ENCODE measurements around the gene TSPOAP1.

DNA sequence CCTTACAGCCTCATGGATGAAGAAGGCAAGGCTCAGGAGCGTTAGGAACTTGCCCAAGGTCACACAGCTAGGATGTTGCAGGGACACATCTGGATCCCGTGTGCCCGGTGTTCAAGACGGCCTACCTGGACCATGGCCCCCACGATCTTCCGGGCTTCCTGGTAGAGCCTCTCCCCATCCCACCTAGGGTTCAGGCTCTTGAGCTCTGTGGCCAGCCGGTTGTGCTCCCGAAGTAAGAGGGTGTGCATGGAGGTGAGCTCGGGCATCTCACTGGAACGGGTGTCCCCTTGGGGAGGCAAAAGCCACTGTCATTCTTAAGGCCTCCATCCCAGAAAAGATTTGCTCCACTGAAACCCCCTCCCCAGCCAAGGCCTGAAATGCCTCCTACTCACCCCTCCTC lies 53.2 kb downstream of the TSPOAP1 start:
- TF ChIP-seq, protein P1, sequence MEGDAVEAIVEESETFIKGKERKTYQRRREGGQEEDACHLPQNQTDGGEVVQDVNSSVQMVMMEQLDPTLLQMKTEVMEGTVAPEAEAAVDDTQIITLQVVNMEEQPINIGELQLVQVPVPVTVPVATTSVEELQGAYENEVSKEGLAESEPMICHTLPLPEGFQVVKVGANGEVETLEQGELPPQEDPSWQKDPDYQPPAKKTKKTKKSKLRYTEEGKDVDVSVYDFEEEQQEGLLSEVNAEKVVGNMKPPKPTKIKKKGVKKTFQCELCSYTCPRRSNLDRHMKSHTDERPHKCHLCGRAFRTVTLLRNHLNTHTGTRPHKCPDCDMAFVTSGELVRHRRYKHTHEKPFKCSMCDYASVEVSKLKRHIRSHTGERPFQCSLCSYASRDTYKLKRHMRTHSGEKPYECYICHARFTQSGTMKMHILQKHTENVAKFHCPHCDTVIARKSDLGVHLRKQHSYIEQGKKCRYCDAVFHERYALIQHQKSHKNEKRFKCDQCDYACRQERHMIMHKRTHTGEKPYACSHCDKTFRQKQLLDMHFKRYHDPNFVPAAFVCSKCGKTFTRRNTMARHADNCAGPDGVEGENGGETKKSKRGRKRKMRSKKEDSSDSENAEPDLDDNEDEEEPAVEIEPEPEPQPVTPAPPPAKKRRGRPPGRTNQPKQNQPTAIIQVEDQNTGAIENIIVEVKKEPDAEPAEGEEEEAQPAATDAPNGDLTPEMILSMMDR (IDR thresholded peaks at IDR 0.05), result no peak
- TF ChIP-seq POLR2A (IDR thresholded peaks at IDR 0.05), result no peak

Data from uterus (tissue), 2 donors.